Measurements from ENCODE around the gene COG5. TPM values are rescaled to one million over a fixed set of nuclear protein-coding genes. Genes with fewer than 3 reads are reported as not detected.

Gene COG5
- total RNA-seq, 1 experiment from 2014 or later: 56.1 TPM

DNA sequence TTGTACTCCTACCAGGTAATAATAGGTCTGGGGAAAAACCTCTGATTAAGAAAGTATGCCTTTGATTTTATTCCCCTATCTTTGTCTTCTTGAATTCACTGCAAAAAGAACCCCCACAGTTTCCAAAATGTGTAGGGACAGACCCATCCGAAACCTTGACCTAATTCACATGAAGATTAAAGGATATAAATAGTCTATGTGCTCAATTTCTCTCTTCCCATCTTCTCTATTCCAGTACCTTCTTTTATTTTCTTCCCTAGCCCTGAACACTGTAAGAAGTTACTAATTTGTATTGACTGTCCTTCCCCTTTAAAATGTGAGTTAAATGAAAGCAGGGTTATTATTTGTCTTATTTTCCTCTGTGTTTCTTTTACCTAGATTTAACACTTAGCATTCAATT lies 259.7 kb downstream of the COG5 start:
- Histone ChIP-seq H3K27me3 (ENCODE audit: low read length) (no peaks in the 10 kb centered on the region), H3K9ac (ENCODE audit: low read length) (no peak overlapping the region), H3K36me3 (ENCODE audit: insufficient read depth, low read length) (no peaks in the 10 kb centered on the region), H3K79me2 (ENCODE audit: low read length) (0 out of 2 replicates have a peak, but pooled peaks cover 3% of the 10 kb centered on the region), H3K4me1 (ENCODE audit: low read length) (no peaks in the 10 kb centered on the region), H4K20me1 (ENCODE audit: insufficient read depth, low read depth, low read length) (no peaks in the 10 kb centered on the region), H3K4me3 (ENCODE audit: low read length) (no peak overlapping the region), H3K9me3 (ENCODE audit: low read length) (no peaks in the 10 kb centered on the region), H3K9me2 (replicated peaks; ENCODE audit: insufficient read depth, low read length) (no peaks in the 10 kb centered on the region), H3K4me2 (ENCODE audit: low read depth, low read length, poor library complexity, severe bottlenecking) (no peak overlapping the region), H2AFZ (ENCODE audit: low read length) (no peak overlapping the region), H3K27ac (ENCODE audit: low read length) (no peak overlapping the region)
- DNase-seq: no peak

- H3K36me3 ChIP-seq (ENCODE audit: insufficient read depth, low read length): no peaks in the 10 kb centered on the region
- no peak overlapping the region for H3K4me2 ChIP-seq (ENCODE audit: low read depth, low read length, poor library complexity, severe bottlenecking)
- H3K4me1 ChIP-seq (ENCODE audit: low read length): no peaks in the 10 kb centered on the region
- no peak overlapping the region for H3K4me3 ChIP-seq (ENCODE audit: low read length)
- H3K9ac ChIP-seq (ENCODE audit: low read length): no peak overlapping the region
- H4K20me1 ChIP-seq (ENCODE audit: insufficient read depth, low read depth, low read length): no peaks in the 10 kb centered on the region
- no peaks in the 10 kb centered on the region for H3K9me2 ChIP-seq (replicated peaks; ENCODE audit: insufficient read depth, low read length)
- DNase-seq: no peak
- no peaks in the 10 kb centered on the region for H3K27me3 ChIP-seq (ENCODE audit: low read length)
- H2AFZ ChIP-seq (ENCODE audit: low read length): no peak overlapping the region
- H3K79me2 ChIP-seq (ENCODE audit: low read length): peaks cover 8% of the 10 kb centered on the region; the same call in 1 of the 2 replicates
- no peak overlapping the region for H3K27ac ChIP-seq (ENCODE audit: low read length)
- H3K9me3 ChIP-seq (ENCODE audit: low read length): no peaks in the 10 kb centered on the region
Measured at GRCh38 chr7:107302250-107302847, 261.4 kb downstream of the COG5 start.

DNA sequence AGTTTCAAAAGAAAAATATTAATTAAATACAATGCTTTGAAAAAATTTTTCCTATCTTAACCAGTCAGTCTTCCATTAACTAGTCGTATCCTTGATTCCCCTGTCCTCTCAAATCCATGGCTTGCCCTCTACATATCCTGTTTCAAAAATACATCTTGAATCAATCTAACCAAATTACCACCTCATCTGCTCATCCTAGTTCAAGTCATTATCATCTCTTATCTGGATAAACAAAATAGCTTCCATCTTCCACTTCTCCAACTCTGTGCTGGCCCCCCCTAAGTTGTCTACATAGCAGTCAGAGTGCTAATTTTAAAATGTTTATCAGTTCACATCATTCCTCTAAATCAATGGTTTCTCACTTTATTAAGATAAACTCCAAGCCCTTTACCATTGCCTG lies 269.5 kb downstream of the COG5 start:
- H3K9ac ChIP-seq (ENCODE audit: low read length): no peak overlapping the region

DNA sequence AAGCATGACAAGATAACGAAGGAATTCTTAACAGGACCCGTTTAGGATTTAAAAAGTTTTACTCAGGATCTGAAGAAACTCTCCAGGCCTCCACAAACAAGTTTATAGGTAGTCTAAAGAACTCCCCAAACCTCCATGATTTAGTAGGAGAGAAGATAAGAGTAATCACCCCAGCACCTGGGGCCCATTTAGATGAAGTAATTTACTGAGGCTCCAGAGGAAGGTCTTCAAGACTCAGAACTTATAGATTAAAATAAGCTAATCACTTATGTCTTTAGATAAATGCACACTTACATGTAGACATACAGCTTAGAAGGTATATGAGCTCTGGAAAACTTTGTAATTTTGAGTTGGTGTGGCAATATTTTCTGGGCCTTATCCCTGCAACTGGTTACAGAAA lies 271.1 kb downstream of the COG5 start:
- no peak overlapping the region for H2AFZ ChIP-seq (ENCODE audit: low read length)
- no peaks in the 10 kb centered on the region for H3K9me3 ChIP-seq (ENCODE audit: low read length)
- H4K20me1 ChIP-seq (ENCODE audit: insufficient read depth, low read depth, low read length): no peaks in the 10 kb centered on the region
- H3K9ac ChIP-seq (ENCODE audit: low read length): no peak overlapping the region
- no peak overlapping the region for H3K4me2 ChIP-seq (ENCODE audit: low read depth, low read length, poor library complexity, severe bottlenecking)
- H3K27me3 ChIP-seq (ENCODE audit: low read length): no peaks in the 10 kb centered on the region
- DNase-seq: no peak
- H3K27ac ChIP-seq (ENCODE audit: low read length): no peak overlapping the region
- peaks cover 8% of the 10 kb centered on the region for H3K36me3 ChIP-seq (ENCODE audit: insufficient read depth, low read length)
- no peaks in the 10 kb centered on the region for H3K4me1 ChIP-seq (ENCODE audit: low read length)
- H3K79me2 ChIP-seq (ENCODE audit: low read length): no peaks in the 10 kb centered on the region
- H3K4me3 ChIP-seq (ENCODE audit: low read length): no peak overlapping the region
- 0 out of 2 replicates have a peak, but pooled peaks cover 8% of the 10 kb centered on the region for H3K9me2 ChIP-seq (replicated peaks; ENCODE audit: insufficient read depth, low read length)

More for the DNA sequence above, 269.5 kb downstream of the COG5 start:
- Histone ChIP-seq H3K36me3 (ENCODE audit: insufficient read depth, low read length) (peaks cover 8% of the 10 kb centered on the region), H3K79me2 (ENCODE audit: low read length) (peaks cover 7% of the 10 kb centered on the region; the same call in 1 of the 2 replicates), H3K4me2 (ENCODE audit: low read depth, low read length, poor library complexity, severe bottlenecking) (no peak overlapping the region), H4K20me1 (ENCODE audit: insufficient read depth, low read depth, low read length) (no peaks in the 10 kb centered on the region), H2AFZ (ENCODE audit: low read length) (no peak overlapping the region), H3K4me1 (ENCODE audit: low read length) (no peaks in the 10 kb centered on the region), H3K27ac (ENCODE audit: low read length) (no peak overlapping the region), H3K9me3 (ENCODE audit: low read length) (no peaks in the 10 kb centered on the region), H3K4me3 (ENCODE audit: low read length) (no peak overlapping the region), H3K27me3 (ENCODE audit: low read length) (no peaks in the 10 kb centered on the region), H3K9me2 (replicated peaks; ENCODE audit: insufficient read depth, low read length) (0 out of 2 replicates have a peak, but pooled peaks cover 8% of the 10 kb centered on the region)
- DNase-seq: no peak

- Histone ChIP-seq H4K20me1 (ENCODE audit: insufficient read depth, low read depth, low read length) (no peaks in the 10 kb centered on the region), H3K4me3 (ENCODE audit: low read length) (no peak overlapping the region), H3K9me2 (replicated peaks; ENCODE audit: insufficient read depth, low read length) (0 out of 2 replicates have a peak, but pooled peaks cover 4% of the 10 kb centered on the region), H3K27me3 (ENCODE audit: low read length) (no peaks in the 10 kb centered on the region), H2AFZ (ENCODE audit: low read length) (no peak overlapping the region), H3K27ac (ENCODE audit: low read length) (no peak overlapping the region), H3K4me1 (ENCODE audit: low read length) (no peaks in the 10 kb centered on the region), H3K36me3 (ENCODE audit: insufficient read depth, low read length) (peaks cover 4% of the 10 kb centered on the region), H3K9me3 (ENCODE audit: low read length) (no peaks in the 10 kb centered on the region), H3K9ac (ENCODE audit: low read length) (no peak overlapping the region), H3K4me2 (ENCODE audit: low read depth, low read length, poor library complexity, severe bottlenecking) (no peak overlapping the region), H3K79me2 (ENCODE audit: low read length) (no peaks in the 10 kb centered on the region)
- DNase-seq: no peak
Measured at GRCh38 chr7:107291434-107291833, 272.3 kb downstream of the COG5 start.

GRCh38 chr7:107286751-107287621 lies 276.7 kb downstream of the COG5 start:
- DNase-seq: no peak
- Histone ChIP-seq H2AFZ (ENCODE audit: low read length) (no peak overlapping the region), H3K9me3 (ENCODE audit: low read length) (no peaks in the 10 kb centered on the region), H3K36me3 (ENCODE audit: insufficient read depth, low read length) (peaks cover 4% of the 10 kb centered on the region), H3K4me3 (ENCODE audit: low read length) (no peak overlapping the region), H3K27me3 (ENCODE audit: low read length) (no peaks in the 10 kb centered on the region), H3K9me2 (replicated peaks; ENCODE audit: insufficient read depth, low read length) (no peaks in the 10 kb centered on the region), H3K27ac (ENCODE audit: low read length) (no peak overlapping the region), H3K79me2 (ENCODE audit: low read length) (no peaks in the 10 kb centered on the region), H4K20me1 (ENCODE audit: insufficient read depth, low read depth, low read length) (no peaks in the 10 kb centered on the region), H3K9ac (ENCODE audit: low read length) (no peak overlapping the region), H3K4me1 (ENCODE audit: low read length) (peaks cover 7% of the 10 kb centered on the region), H3K4me2 (ENCODE audit: low read depth, low read length, poor library complexity, severe bottlenecking) (no peak overlapping the region)

- no peaks in the 10 kb centered on the region for H3K9me3 ChIP-seq (ENCODE audit: low read length)
Measured at GRCh38 chr7:107284911-107285479, 278.7 kb downstream of the COG5 start.

DNA sequence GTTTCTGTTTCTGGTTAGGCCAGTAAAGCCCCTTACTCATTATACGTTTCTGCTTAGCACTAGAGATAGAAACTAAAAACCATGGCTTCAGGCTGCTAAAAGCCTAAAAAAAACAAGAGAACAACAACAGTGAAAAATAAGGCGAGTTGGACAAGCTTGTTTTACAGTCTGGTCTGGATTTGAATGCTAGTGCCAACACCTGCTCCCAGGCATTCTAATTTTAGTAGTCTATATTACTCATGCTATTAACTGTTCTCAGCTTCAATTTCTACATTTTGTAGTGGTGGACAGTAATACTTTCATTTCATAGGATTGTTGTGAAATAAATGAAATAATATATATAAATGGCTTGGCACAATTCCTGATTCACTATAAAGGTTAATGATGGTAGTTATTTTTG lies 286.4 kb downstream of the COG5 start:
- Histone ChIP-seq H3K4me1 (ENCODE audit: low read length) (peaks cover 16% of the 10 kb centered on the region), H3K4me2 (ENCODE audit: low read depth, low read length, poor library complexity, severe bottlenecking) (no peak overlapping the region), H3K27me3 (ENCODE audit: low read length) (no peaks in the 10 kb centered on the region), H2AFZ (ENCODE audit: low read length) (no peak overlapping the region), H3K9ac (ENCODE audit: low read length) (no peak overlapping the region), H3K9me2 (replicated peaks; ENCODE audit: insufficient read depth, low read length) (no peaks in the 10 kb centered on the region), H3K4me3 (ENCODE audit: low read length) (no peak overlapping the region), H3K9me3 (ENCODE audit: low read length) (no peaks in the 10 kb centered on the region), H3K27ac (ENCODE audit: low read length) (no peak overlapping the region), H3K79me2 (ENCODE audit: low read length) (no peaks in the 10 kb centered on the region), H4K20me1 (ENCODE audit: insufficient read depth, low read depth, low read length) (no peaks in the 10 kb centered on the region), H3K36me3 (ENCODE audit: insufficient read depth, low read length) (no peaks in the 10 kb centered on the region)
- DNase-seq: no peak

More at GRCh38 chr7:107284911-107285479, 278.7 kb downstream of the COG5 start:
- no peak for DNase-seq
- Histone ChIP-seq H3K27me3 (ENCODE audit: low read length) (no peaks in the 10 kb centered on the region), H4K20me1 (ENCODE audit: insufficient read depth, low read depth, low read length) (no peaks in the 10 kb centered on the region), H3K36me3 (ENCODE audit: insufficient read depth, low read length) (no peaks in the 10 kb centered on the region), H2AFZ (ENCODE audit: low read length) (no peak overlapping the region), H3K4me2 (ENCODE audit: low read depth, low read length, poor library complexity, severe bottlenecking) (no peak overlapping the region), H3K4me1 (ENCODE audit: low read length) (peaks cover 16% of the 10 kb centered on the region), H3K27ac (ENCODE audit: low read length) (no peak overlapping the region), H3K9me2 (replicated peaks; ENCODE audit: insufficient read depth, low read length) (no peaks in the 10 kb centered on the region), H3K4me3 (ENCODE audit: low read length) (no peak overlapping the region), H3K9ac (ENCODE audit: low read length) (no peak overlapping the region), H3K79me2 (ENCODE audit: low read length) (no peaks in the 10 kb centered on the region)

All from Karpas-422 (cell line).